BE2C (cell line): ENCODE results near the gene LAMA5.

Experiments
- DNase-seq: peaks from one replicate; pipeline ENCODE4 v3.0.0-alpha.2; 2020
- H3K27me3 ChIP-seq: fragments of 250-450 bp; sonication (Bioruptor Pico); 2 replicates; pipeline ENCODE4 v1.5.1; 2020; ENCODE audit warnings: mild to moderate bottlenecking
- H3K36me3 ChIP-seq: fragments of 250-450 bp; sonication (Bioruptor Pico); 2 replicates; pipeline ENCODE4 v1.5.1; 2020; ENCODE audit warnings: mild to moderate bottlenecking
- H3K4me1 ChIP-seq: fragments of 250-450 bp; sonication (Bioruptor Pico); 2 replicates; pipeline ENCODE4 v1.5.1; 2020
- H3K4me3 ChIP-seq: 2 replicates; pipeline ENCODE4 v1.5.1; 2011; ENCODE audit warnings: low read depth, low read length
- H3K9me3 ChIP-seq: fragments of 250-450 bp; sonication (Bioruptor Pico); 2 replicates; pipeline ENCODE4 v1.5.1; 2020
- CTCF ChIP-seq: IDR thresholded peaks from 2 replicates; pipeline ENCODE4 v1.5.1; 2012; ENCODE audit warnings: mild to moderate bottlenecking, low read depth, low read length

Gene LAMA5

DNA sequence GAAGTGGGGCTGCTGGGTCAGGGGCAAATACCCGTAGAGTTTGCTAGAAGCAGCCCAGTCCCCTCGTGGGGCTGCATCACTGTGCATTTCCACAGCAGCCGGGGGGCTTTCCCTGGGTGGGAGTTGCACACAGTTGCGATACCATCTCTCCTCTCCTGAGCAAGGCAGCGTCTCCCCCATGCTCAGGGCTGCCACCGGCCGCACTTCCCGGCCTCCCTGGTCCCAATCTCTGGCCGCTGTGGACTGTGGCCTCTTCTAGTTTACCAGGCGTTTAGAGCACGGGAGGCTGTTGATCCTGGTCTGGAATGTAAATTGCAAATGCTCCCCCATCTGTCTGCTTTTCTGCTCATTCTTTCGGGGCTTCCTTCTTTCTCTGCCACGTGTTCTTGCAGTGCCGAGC is 97.7 kb downstream of the LAMA5 start:
- Histone ChIP-seq H3K36me3 (0 out of 2 replicates have a peak, but pooled peaks cover 5% of the 10 kb centered on the region), H3K27me3 (no peaks in the 10 kb centered on the region), H3K4me3 (no peak overlapping the region), H3K9me3 (no peaks in the 10 kb centered on the region; the same call in 1 of the 2 replicates), H3K4me1 (no peaks in the 10 kb centered on the region; the same call in 1 of the 2 replicates)
- no peak for TF ChIP-seq CTCF
- DNase-seq, result no peak

- no peak for DNase-seq
- no peaks in the 10 kb centered on the region for H3K27me3 ChIP-seq
- H3K4me3 ChIP-seq, result no peak overlapping the region
- no peaks in the 10 kb centered on the region; the same call in 1 of the 2 replicates for H3K4me1 ChIP-seq
- H3K36me3 ChIP-seq, result peaks cover 8% of the 10 kb centered on the region
- H3K9me3 ChIP-seq, result no peaks in the 10 kb centered on the region; the same call in 1 of the 2 replicates
- no peak for TF ChIP-seq CTCF
Observed at GRCh38 chr20:62268228-62268900, 98.7 kb downstream of the LAMA5 start.

DNA sequence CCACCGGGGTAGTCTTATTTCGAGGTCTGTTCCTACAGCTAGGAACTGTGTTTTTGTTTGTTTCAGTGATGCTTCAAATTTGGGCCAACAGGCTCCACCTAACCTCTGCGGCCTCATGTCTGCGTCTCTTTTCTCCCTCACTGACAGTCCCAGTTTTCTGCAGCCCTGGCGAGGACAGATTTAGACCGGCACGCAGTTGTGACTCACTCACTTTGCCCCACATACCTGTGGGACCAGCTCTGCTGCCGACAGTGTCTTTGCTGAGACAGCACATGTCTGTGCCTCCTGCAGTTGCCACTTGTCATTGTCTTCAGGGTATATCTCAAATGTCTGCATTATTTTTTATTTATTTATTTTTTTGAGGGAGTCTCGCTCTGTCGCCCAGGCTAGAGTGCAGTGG is 99.6 kb downstream of the LAMA5 start:
- no peak for DNase-seq
- no peak for TF ChIP-seq CTCF
- Histone ChIP-seq H3K27me3 (no peaks in the 10 kb centered on the region), H3K4me3 (no peak overlapping the region), H3K9me3 (no peaks in the 10 kb centered on the region; the same call in 1 of the 2 replicates), H3K4me1 (no peaks in the 10 kb centered on the region), H3K36me3 (peaks cover 10% of the 10 kb centered on the region)

- no peaks in the 10 kb centered on the region for H3K27me3 ChIP-seq
- no peak overlapping the region for H3K4me3 ChIP-seq
- DNase-seq, result no peak
- no peaks in the 10 kb centered on the region for H3K4me1 ChIP-seq
- no peak for TF ChIP-seq CTCF
- H3K9me3 ChIP-seq, result no peaks in the 10 kb centered on the region; the same call in 1 of the 2 replicates
- H3K36me3 ChIP-seq, result peaks cover 10% of the 10 kb centered on the region
Observed at GRCh38 chr20:62266851-62267250, 100.3 kb downstream of the LAMA5 start.

DNA sequence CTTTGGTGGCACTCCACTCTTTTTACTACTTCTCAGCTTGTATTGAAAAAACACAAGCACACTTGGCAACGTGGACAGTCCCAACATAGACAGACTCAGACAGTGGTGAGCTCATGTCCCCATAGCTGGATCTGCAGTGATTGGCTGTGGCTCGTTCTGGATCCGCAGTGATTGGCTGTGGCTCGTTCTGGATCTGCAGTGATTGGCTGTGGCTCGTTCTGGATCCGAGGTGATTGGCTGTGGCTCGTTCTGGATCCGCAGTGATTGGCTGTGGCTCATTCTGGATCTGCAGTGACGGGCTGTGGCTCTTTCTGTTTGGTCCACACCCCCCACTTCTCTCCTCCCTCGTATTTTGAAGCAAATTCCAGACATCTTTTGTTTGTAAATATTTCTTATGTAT is 100.8 kb downstream of the LAMA5 start:
- DNase-seq, result no peak

More for the DNA sequence above, 100.8 kb downstream of the LAMA5 start:
- Histone ChIP-seq H3K4me3 (no peak overlapping the region), H3K4me1 (no peaks in the 10 kb centered on the region), H3K36me3 (peaks cover 10% of the 10 kb centered on the region), H3K9me3 (no peaks in the 10 kb centered on the region; the same call in 1 of the 2 replicates), H3K27me3 (no peaks in the 10 kb centered on the region)
- no peak for TF ChIP-seq CTCF
